IMR-90 (cell line): ENCODE data around the gene GTF2H4. TPM values are rescaled to one million over a fixed set of nuclear protein-coding genes. Genes with fewer than 3 reads are reported as not detected.

Source experiments
- ATAC-seq: fragments of 200-7000 bp; cut with Tn5 transposase; 2 replicates; pipeline ENCODE4 v1.9.1; 2020; ENCODE audit warnings: low read depth, mild to moderate bottlenecking, moderate library complexity
- BruUV-seq: library from RNA; stranded (reverse); fragments of 400-500 nt; replicated peaks from 2 replicates; lab custom pipeline; 2021; lab: Mats Ljungman, UMichigan
- CTCF ChIA-PET: fragments of 300-600 bp; formaldehyde crosslinking; extraction: SDS; loops from one replicate; lab custom pipeline; 2021; ENCODE audit warnings: antibody characterized with exemption; lab: Yijun Ruan, JAX
- POLR2A ChIA-PET: fragments of 300-600 bp; sonication (Branson Sonifier 250); formaldehyde crosslinking; loops from one replicate; lab custom pipeline; 2022; ENCODE audit warnings: antibody characterized with exemption; ENCODE audit not compliant: unreplicated experiment; lab: Charles Lee
- DNase-seq: peaks from one replicate; pipeline ENCODE4 v3.0.0; 2013
- H2AFZ ChIP-seq: replicated peaks from 2 replicates; pipeline ENCODE3; 2013; ENCODE audit warnings: low read length, mild to moderate bottlenecking; ENCODE audit not compliant: poor library complexity
- H2AK5ac ChIP-seq: 2 replicates; pipeline ENCODE4 v1.6.1; 2013; ENCODE audit warnings: low read depth, low read length, inconsistent platforms
- H2AK9ac ChIP-seq: replicated peaks from 2 replicates; pipeline ENCODE3; 2013; ENCODE audit warnings: mild to moderate bottlenecking, low read depth, low read length, moderate library complexity; ENCODE audit not compliant: poor library complexity
- H2BK120ac ChIP-seq: 2 replicates; pipeline ENCODE4 v1.6.1; 2013; ENCODE audit warnings: low read depth, low read length, inconsistent platforms
- H2BK15ac ChIP-seq: 3 replicates; pipeline ENCODE4 v1.6.1; 2013; ENCODE audit warnings: low read depth, low read length, inconsistent platforms
- H2BK20ac ChIP-seq: 2 replicates; pipeline ENCODE4 v1.6.1; 2013; ENCODE audit warnings: low read depth, mild to moderate bottlenecking, inconsistent platforms, low read length, moderate library complexity
- H2BK5ac ChIP-seq: 2 replicates; pipeline ENCODE4 v1.6.1; 2013; ENCODE audit warnings: mild to moderate bottlenecking, low read depth, low read length, inconsistent platforms; ENCODE audit not compliant: poor library complexity, severe bottlenecking
- H3K14ac ChIP-seq: replicated peaks from 2 replicates; pipeline ENCODE4 v1.6.1; 2013; ENCODE audit warnings: low read depth, low read length, inconsistent platforms
- H3K18ac ChIP-seq: 2 replicates; pipeline ENCODE4 v1.6.1; 2013; ENCODE audit warnings: low read depth, low read length, control low read depth
- H3K23ac ChIP-seq: 2 replicates; pipeline ENCODE4 v1.6.1; 2013; ENCODE audit warnings: low read depth, low read length, inconsistent platforms
- H3K27ac ChIP-seq: 2 replicates; pipeline ENCODE4 v1.5.1; 2013; ENCODE audit warnings: mild to moderate bottlenecking, control low read depth, low read length; ENCODE audit not compliant: insufficient read depth
- H3K27me3 ChIP-seq: 2 replicates; pipeline ENCODE4 v1.6.1; 2013; ENCODE audit warnings: low read length; ENCODE audit not compliant: control insufficient read depth, insufficient read depth
- H3K36me3 ChIP-seq: 2 replicates; pipeline ENCODE4 v1.6.1; 2013; ENCODE audit warnings: low read length, mixed read lengths; ENCODE audit not compliant: control insufficient read depth, insufficient read depth
- H3K4ac ChIP-seq: 2 replicates; pipeline ENCODE4 v1.6.1; 2013; ENCODE audit warnings: low read depth, low read length, inconsistent platforms
- H3K4me1 ChIP-seq: 2 replicates; pipeline ENCODE4 v1.6.1; 2013; ENCODE audit warnings: low read length, mixed read lengths; ENCODE audit not compliant: control insufficient read depth, insufficient read depth
- H3K4me2 ChIP-seq: 2 replicates; pipeline ENCODE4 v1.6.1; 2013; ENCODE audit warnings: low read depth, mild to moderate bottlenecking, control low read depth, low read length, moderate library complexity
- H3K4me3 ChIP-seq: 2 replicates; pipeline ENCODE4 v1.5.1; 2013; ENCODE audit warnings: low read depth, mild to moderate bottlenecking, control low read depth, low read length, moderate library complexity; ENCODE audit not compliant: insufficient read depth
- H3K56ac ChIP-seq: 2 replicates; pipeline ENCODE4 v1.6.1; 2013; ENCODE audit warnings: low read length, inconsistent platforms; ENCODE audit not compliant: insufficient read depth; ENCODE audit errors: extremely low read depth
- H3K79me1 ChIP-seq, 2 experiments: 2 replicates each; pipeline ENCODE4 v1.6.1; 2013; ENCODE audit warnings: low read length in 2 of 2, inconsistent platforms in 1 of 2, low read depth in 1 of 2
- H3K9ac ChIP-seq: 2 replicates; pipeline ENCODE4 v1.6.1; 2013; ENCODE audit warnings: low read depth, low read length, control low read depth
- H3K9me1 ChIP-seq: 2 replicates; pipeline ENCODE4 v1.6.1; 2013; ENCODE audit warnings: low read length, inconsistent platforms; ENCODE audit not compliant: insufficient read depth
- H3K9me3 ChIP-seq: 2 replicates; pipeline ENCODE4 v1.6.1; 2013; ENCODE audit warnings: low read length; ENCODE audit not compliant: control insufficient read depth, insufficient read depth
- H4K20me1 ChIP-seq: 2 replicates; pipeline ENCODE4 v1.6.1; 2013; ENCODE audit warnings: low read length, inconsistent platforms; ENCODE audit not compliant: insufficient read depth
- H4K5ac ChIP-seq: 2 replicates; pipeline ENCODE4 v1.6.1; 2013; ENCODE audit warnings: mild to moderate bottlenecking, low read depth, low read length, control low read depth
- H4K8ac ChIP-seq, 2 experiments: 2 replicates each; pipeline ENCODE4 v1.6.1; 2013; ENCODE audit warnings: low read depth in 2 of 2, low read length in 2 of 2, control low read depth in 1 of 2, inconsistent platforms in 1 of 2
- H4K91ac ChIP-seq: 2 replicates; pipeline ENCODE4 v1.6.1; 2013; ENCODE audit warnings: low read depth, low read length, inconsistent platforms; ENCODE audit not compliant: insufficient read depth
- BHLHE40 ChIP-seq: fragments of 150-350 bp; IDR thresholded peaks from 2 replicates; pipeline ENCODE4 v1.6.1; 2016; ENCODE audit warnings: mild to moderate bottlenecking, low read depth, low read length
- CTCF ChIP-seq: conservative IDR thresholded peaks from 2 replicates; pipeline ENCODE4 v1.5.1; 2012; ENCODE audit warnings: mild to moderate bottlenecking, low read depth, low read length, improper control_type of control experiment
- MAFK ChIP-seq: IDR thresholded peaks from 2 replicates; pipeline ENCODE4 v1.6.1; 2012; ENCODE audit warnings: low read depth, low read length, improper control_type of control experiment
- POLR2A ChIP-seq: IDR thresholded peaks from 2 replicates; pipeline ENCODE4 v1.6.1; 2012; ENCODE audit warnings: mild to moderate bottlenecking, low read depth, low read length
- WGBS, 2 experiments: methylation state at CpG; one replicate each; pipeline versions ENCODE4 v1.1.5 to v1.1.7; 2013; ENCODE audit warnings: missing lambda C conversion rate in 2 of 2; ENCODE audit not compliant: insufficient read length in 1 of 2; ENCODE audit errors: extremely low coverage in 2 of 2; 5-methylcytosine and 5-hydroxymethylcytosine counted together
- dilution Hi-C: fragments of 300-500 bp; cut with HindIII; formaldehyde crosslinking; loops from one replicate; pipeline ENCODE4 v1.14.3; 2018; ENCODE audit warnings: low sequenced_read_pairs; ENCODE audit not compliant: unreplicated experiment
- in situ Hi-C: fragments of 300-500 bp; cut with MboI; formaldehyde crosslinking; loops from 3 replicates; pipeline ENCODE4 v1.14.3; 2019; ENCODE audit warnings: low sequenced_read_pairs, inconsistent platforms, mixed read lengths
- intact Hi-C: fragments of 100-400 bp; cut with micrococcal nuclease; formaldehyde crosslinking; loops from 2 replicates; pipeline ENCODE4 v1.10.0; 2022
- polyA plus RNA-seq, 3 experiments: library from polyadenylated mRNA; depleted of rRNA; stranded (reverse); fragments of >200 nt; gene quantifications; 2 replicates each; pipeline ENCODE4 v1.2.3, GENCODE V29; 2012; ENCODE audit warnings: low replicate concordance in 1 of 3
- total RNA-seq: library from RNA; depleted of rRNA; stranded (reverse); fragments of >200 nt; gene quantifications from 2 replicates; pipeline ENCODE4 v1.2.3, GENCODE V29; 2012

GTF2H4 gene
- total and polyA plus RNA-seq, 2 of the 4 experiments (the other 2 are of a cell fraction), result 13.4 to 30.8 TPM

- Histone ChIP-seq H2BK5ac (no peak overlapping the region), H3K27ac (no peak overlapping the region), H3K79me1 (no peaks in the 10 kb centered on the region), H3K23ac (no peak overlapping the region), H4K5ac (no peak overlapping the region), H2BK15ac (no peak overlapping the region), H3K9me1 (0 out of 2 replicates have a peak, but pooled peaks cover 4% of the 10 kb centered on the region), H4K91ac (no peak overlapping the region), H3K4ac (no peak overlapping the region), H3K36me3 (no peaks in the 10 kb centered on the region), H2AK9ac (no peak overlapping the region), H3K4me2 (no peak overlapping the region), H2AFZ (no peak overlapping the region), H3K4me3 (no peak overlapping the region), H2BK20ac (no peak overlapping the region), H2AK5ac (no peak overlapping the region), H3K9me3 (peaks cover 2% of the 10 kb centered on the region; the same call in 1 of the 2 replicates), H3K56ac (no peak overlapping the region), H3K18ac (no peak overlapping the region), H3K27me3 (peaks cover 25% of the 10 kb centered on the region), H3K14ac (no peak overlapping the region), H3K9ac (no peak overlapping the region), H4K20me1 (no peaks in the 10 kb centered on the region), H3K4me1 (no peaks in the 10 kb centered on the region; the same call in 1 of the 2 replicates), H4K8ac (no peak overlapping the region), H2BK120ac (no peak overlapping the region)
- ChIA-PET CTCF (interaction anchor here (1.2 kb wide), 1 partner anchor 33 kb away, joined by 4 read pairs; no protein-coding TSS in a partner anchor), POLR2A (interaction anchor here (0.5 kb wide), 1 partner anchor 215 kb away, joined by 4 read pairs; no protein-coding TSS in a partner anchor)
- in situ Hi-C loops, result no loop called here
- intact Hi-C loops, result no loop called here
- dilution Hi-C loops, result no loop called here
- no TSS peak for BruUV-seq
- TF ChIP-seq POLR2A (no peak), MAFK (no peak), CTCF (no peak), BHLHE40 (no peak)
- 20% methylated on average over 1 of the region's 3 CpGs; no CpG with 5 or more reads in 1 of the 2 experiments for WGBS, 2 experiments
- ATAC-seq (no peak), DNase-seq (no peak)
These were observed 46.6 kb upstream of the GTF2H4 start for GRCh38 chr6:30861257-30862048.
